Suprapubic skin (tissue), 3 donors: Measurements from ENCODE around the gene REV1.

Source experiments
- CTCF ChIP-seq, 2 donors: fragments of 200-600 bp in 1 of 2; fragments of 450-650 bp in 1 of 2; sonication (generic) in 1 of 2; IDR thresholded peaks; one replicate each; pipeline ENCODE4 v1.5.1; 2016 to 2019; ENCODE audit warnings: antibody characterized with exemption in 2 of 2, mild to moderate bottlenecking in 1 of 2, moderate library complexity in 1 of 2
- EP300 ChIP-seq: sonication (generic); formaldehyde crosslinking; IDR thresholded peaks from one replicate; pipeline ENCODE4 v1.6.1; 2017; ENCODE audit warnings: antibody characterized with exemption
- POLR2A ChIP-seq, 2 donors: fragments of 450-650 bp; IDR thresholded peaks; one replicate each; pipeline ENCODE4 v1.6.1; 2017; ENCODE audit warnings: antibody characterized with exemption in 2 of 2, mild to moderate bottlenecking in 2 of 2, moderate library complexity in 2 of 2

- TF ChIP-seq EP300 (no peak), POLR2A (IDR thresholded peaks at IDR 0.05) (no peak), CTCF (IDR thresholded peaks at IDR 0.05) (no peak)
Observed at GRCh38 chr2:99399795-99400194, 90.0 kb downstream of the REV1 start.
